ENCODE results near the gene C9orf43. TPM values are rescaled to one million over a fixed set of nuclear protein-coding genes. Genes with fewer than 3 reads are reported as not detected.
"Not testable (repeated sequence)": the region's sequence is repeated elsewhere in the genome, so short reads cannot be mapped to it uniquely, and the experiment has no call there.

C9orf43 gene
- total RNA-seq: under 1 TPM in 1 of 2 donors, not detected in 1; 0.85 TPM

DNA sequence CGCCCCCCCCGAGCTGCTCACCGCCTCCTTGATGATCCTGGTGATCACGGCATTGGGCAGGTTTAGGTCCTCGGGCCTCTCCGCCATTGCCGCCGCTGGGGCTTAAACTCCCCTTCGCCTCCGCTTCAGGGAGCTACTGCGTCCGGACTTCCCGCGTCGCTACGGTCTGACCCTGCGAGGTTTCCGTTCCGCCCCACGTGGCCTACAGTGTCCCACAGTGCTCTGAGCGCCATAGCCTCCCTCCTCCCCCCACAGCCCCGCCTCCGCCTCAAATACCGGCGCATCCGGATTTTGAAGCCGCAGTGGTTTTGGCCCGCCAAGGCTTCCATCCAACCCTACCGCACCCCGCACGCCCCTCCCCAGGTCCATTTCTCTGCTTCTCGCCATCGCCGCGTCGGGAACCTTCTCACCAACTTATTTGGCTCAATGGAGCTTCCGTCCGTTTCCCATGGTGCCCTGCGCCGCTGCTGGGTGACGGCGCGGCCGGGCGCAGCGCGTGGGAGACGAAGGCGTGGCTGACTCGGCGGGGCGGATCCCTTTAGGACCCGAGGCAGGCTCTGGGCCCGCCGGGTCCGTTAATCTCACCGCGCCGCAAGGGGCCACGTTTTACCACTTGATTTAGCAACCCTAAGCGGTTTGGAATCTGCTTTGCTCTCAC, at the start of gene C9orf43, which contains the start of gene POLE3:
Gene C9orf43, plus strand, starts transcription at position 541 of the 658 bp plus-strand sequence. CDS start 2,747 bp downstream, outside the sequence.
Gene POLE3, minus strand, starts transcription at position 469 of the 658 bp plus-strand sequence. Its CDS starts 382 bp downstream, at position 87.
- Histone ChIP-seq H3K9me3 (no peaks in the 10 kb centered on the region), H3K4me1 (ENCODE audit: control insufficient read depth in 1 of 2, low read depth in 2 of 2) (peaks cover 8 to 19% of the 10 kb centered on the region in 2 donors), H3K27me3 (replicated peaks; ENCODE audit: insufficient read depth) (no peaks in the 10 kb centered on the region), H3K36me3 (peaks cover 8% of the 10 kb centered on the region), H3K27ac (peak within 1 kb of the TSS; percentile 92 to 93), H3K4me3 (peak within 1 kb of the TSS; percentile 91)
- TF ChIP-seq, protein P1, sequence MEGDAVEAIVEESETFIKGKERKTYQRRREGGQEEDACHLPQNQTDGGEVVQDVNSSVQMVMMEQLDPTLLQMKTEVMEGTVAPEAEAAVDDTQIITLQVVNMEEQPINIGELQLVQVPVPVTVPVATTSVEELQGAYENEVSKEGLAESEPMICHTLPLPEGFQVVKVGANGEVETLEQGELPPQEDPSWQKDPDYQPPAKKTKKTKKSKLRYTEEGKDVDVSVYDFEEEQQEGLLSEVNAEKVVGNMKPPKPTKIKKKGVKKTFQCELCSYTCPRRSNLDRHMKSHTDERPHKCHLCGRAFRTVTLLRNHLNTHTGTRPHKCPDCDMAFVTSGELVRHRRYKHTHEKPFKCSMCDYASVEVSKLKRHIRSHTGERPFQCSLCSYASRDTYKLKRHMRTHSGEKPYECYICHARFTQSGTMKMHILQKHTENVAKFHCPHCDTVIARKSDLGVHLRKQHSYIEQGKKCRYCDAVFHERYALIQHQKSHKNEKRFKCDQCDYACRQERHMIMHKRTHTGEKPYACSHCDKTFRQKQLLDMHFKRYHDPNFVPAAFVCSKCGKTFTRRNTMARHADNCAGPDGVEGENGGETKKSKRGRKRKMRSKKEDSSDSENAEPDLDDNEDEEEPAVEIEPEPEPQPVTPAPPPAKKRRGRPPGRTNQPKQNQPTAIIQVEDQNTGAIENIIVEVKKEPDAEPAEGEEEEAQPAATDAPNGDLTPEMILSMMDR (IDR thresholded peaks at IDR 0.05): no peak
- peak; percentile 95 for ATAC-seq (ENCODE audit: insufficient number of reproducible peaks, low FRiP score, low read depth)
- peak; percentile 80 for DNase-seq (ENCODE audit: low spot score)

- H3K4me1 ChIP-seq (ENCODE audit: control insufficient read depth in 1 of 2, low read depth in 2 of 2): no peaks in the 10 kb centered on the region
- DNase-seq (ENCODE audit: low spot score) (no peak), ATAC-seq (ENCODE audit: insufficient number of reproducible peaks, low FRiP score, low read depth) (no peak)
- H3K27ac ChIP-seq: no peak overlapping the region
- H3K27me3 ChIP-seq (replicated peaks; ENCODE audit: insufficient read depth): no peaks in the 10 kb centered on the region
- no peak overlapping the region for H3K4me3 ChIP-seq
- TF ChIP-seq, protein P1 (IDR thresholded peaks at IDR 0.05): no peak
- no peaks in the 10 kb centered on the region for H3K36me3 ChIP-seq
- H3K9me3 ChIP-seq: no peaks in the 10 kb centered on the region
Measured at GRCh38 chr9:113361304-113362018, 49.1 kb upstream of the C9orf43 start.

DNA sequence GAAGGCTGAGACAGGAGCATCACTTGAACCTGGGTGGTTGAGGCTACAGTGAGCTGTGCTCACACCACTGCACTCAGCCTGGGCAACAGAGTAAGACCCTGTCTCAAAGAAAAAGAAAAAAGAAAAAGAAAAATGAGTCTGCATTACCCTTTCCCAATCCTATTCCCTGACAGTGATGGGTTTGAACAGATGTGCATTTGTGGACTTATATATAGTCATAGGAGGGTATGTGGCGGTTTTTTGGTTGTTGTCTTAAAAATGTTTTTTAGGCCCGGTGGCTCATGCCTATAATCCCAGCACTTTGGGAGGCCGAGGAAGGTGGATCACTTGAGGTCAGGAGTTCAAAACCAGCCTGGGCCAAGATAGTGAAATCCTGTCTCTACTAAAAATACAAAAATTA, 47.2 kb upstream of the C9orf43 start:
- H3K36me3 ChIP-seq: no peaks in the 10 kb centered on the region
- H3K4me3 ChIP-seq: no peak overlapping the region
- ATAC-seq (ENCODE audit: insufficient number of reproducible peaks, low FRiP score, low read depth): no peak
- TF ChIP-seq, protein P1 (IDR thresholded peaks at IDR 0.05): no peak
- no peaks in the 10 kb centered on the region for H3K9me3 ChIP-seq
- no peaks in the 10 kb centered on the region for H3K27me3 ChIP-seq (replicated peaks; ENCODE audit: insufficient read depth)
- H3K27ac ChIP-seq: no peak overlapping the region
- H3K4me1 ChIP-seq (ENCODE audit: control insufficient read depth in 1 of 2, low read depth in 2 of 2): no peaks in the 10 kb centered on the region
- no peak for DNase-seq (ENCODE audit: low spot score)

- Histone ChIP-seq H3K27me3 (replicated peaks; ENCODE audit: insufficient read depth) (no peaks in the 10 kb centered on the region), H3K27ac (no peak overlapping the region), H3K4me1 (ENCODE audit: control insufficient read depth in 1 of 2, low read depth in 2 of 2) (no peaks in the 10 kb centered on the region), H3K4me3 (no peak overlapping the region), H3K9me3 (no peaks in the 10 kb centered on the region), H3K36me3 (no peaks in the 10 kb centered on the region)
- no peak for ATAC-seq (ENCODE audit: insufficient number of reproducible peaks, low FRiP score, low read depth)
- TF ChIP-seq, protein P1 (IDR thresholded peaks at IDR 0.05): no peak
- no peak for DNase-seq (ENCODE audit: low spot score)
Measured at GRCh38 chr9:113364951-113365350, 45.6 kb upstream of the C9orf43 start.

GRCh38 chr9:113365652-113366051, 44.9 kb upstream of the C9orf43 start:
- not testable (repeated sequence) for H3K9me3 ChIP-seq; H3K27me3 ChIP-seq (replicated peaks; ENCODE audit: insufficient read depth); ATAC-seq (ENCODE audit: insufficient number of reproducible peaks, low FRiP score, low read depth); DNase-seq (ENCODE audit: low spot score); H3K27ac ChIP-seq; H3K36me3 ChIP-seq; H3K4me1 ChIP-seq (ENCODE audit: control insufficient read depth in 1 of 2, low read depth in 2 of 2); H3K4me3 ChIP-seq
